HepG2 (cell line): ENCODE data around the gene HOXA6. TPM values are rescaled to one million over a fixed set of nuclear protein-coding genes. Genes with fewer than 3 reads are reported as not detected.

Experiments used
- ATAC-seq: fragments of 200-7000 bp; cut with Tn5 transposase; 3 replicates; pipeline ENCODE4 v1.9.1; 2020; ENCODE audit warnings: mild to moderate bottlenecking, moderate library complexity
- BruUV-seq: library from RNA; stranded (reverse); fragments of 400-500 nt; replicated peaks from 2 replicates; lab custom pipeline; 2021; lab: Mats Ljungman, UMichigan
- CTCF ChIA-PET: fragments of 300-600 bp; formaldehyde crosslinking; extraction: SDS; loops from one replicate; lab custom pipeline; 2021; ENCODE audit warnings: low total read pairs, inconsistent platforms, low intra/inter-chr PET ratio; lab: Yijun Ruan, JAX
- POLR2A ChIA-PET: fragments of 350-600 bp; sonication (Branson Sonifier 250); formaldehyde crosslinking; loops from one replicate; lab custom pipeline; 2020; ENCODE audit warnings: antibody characterized with exemption, inconsistent platforms; lab: Yijun Ruan, JAX
- DNase-seq: peaks from one replicate; pipeline ENCODE4 v3.0.0-alpha.2; 2015; ENCODE audit warnings: low spot score
- FAIRE-seq: peaks from 3 replicates; lab custom pipeline; 2011; peaks lifted over from hg19 to GRCh38; lab: Jason Lieb, UNC
- H2AFZ ChIP-seq: one replicate; pipeline ENCODE4 v1.6.1; 2011; ENCODE audit warnings: low read length, inconsistent platforms
- H3K27ac ChIP-seq: fragments of 300-600 bp; 3 replicates; pipeline ENCODE4 v1.8.0; 2011; ENCODE audit warnings: mixed run types, mild to moderate bottlenecking, mixed read lengths, low read length, inconsistent platforms; ENCODE audit not compliant: insufficient read depth; ENCODE audit errors: extremely low read length
- H3K27me3 ChIP-seq, 2 experiments: fragments of 200-600 bp in 1 of 2; 2 replicates in 1 of 2; 3 replicates in 1 of 2; pipeline versions ENCODE4 v1.6.0 to v1.8.0; 2011; ENCODE audit warnings: low read length in 2 of 2, mild to moderate bottlenecking in 2 of 2, moderate library complexity in 2 of 2, inconsistent platforms in 1 of 2; ENCODE audit not compliant: insufficient read depth in 2 of 2, control insufficient read depth in 1 of 2
- H3K36me3 ChIP-seq, 2 experiments: fragments of 200-600 bp in 1 of 2; replicated peaks in 1 of 2; 2 replicates in 1 of 2; 3 replicates in 1 of 2; pipeline versions ENCODE4 v1.5.1 to v1.8.0; 2011; ENCODE audit warnings: low read length in 2 of 2, inconsistent platforms in 1 of 2; ENCODE audit not compliant: insufficient read depth in 2 of 2, control insufficient read depth in 1 of 2
- H3K4me1 ChIP-seq: 2 replicates; pipeline ENCODE4 v1.5.1; 2012; ENCODE audit warnings: low read length, inconsistent platforms; ENCODE audit not compliant: insufficient read depth
- H3K4me2 ChIP-seq: 2 replicates; pipeline ENCODE4 v1.6.0; 2011; ENCODE audit warnings: low read depth, low read length, inconsistent platforms
- H3K4me3 ChIP-seq, 3 experiments: fragments of 200-600 bp in 1 of 3; sonication (generic), shearing (Covaris generic) in 1 of 3; replicated peaks in 1 of 3; 2 replicates each; pipeline ENCODE4 v1.5.1; 2011 to 2016; ENCODE audit warnings: low read length in 3 of 3, inconsistent platforms in 2 of 3, low read depth in 2 of 3, mild to moderate bottlenecking in 2 of 3, control low read depth in 1 of 3, mixed read lengths in 1 of 3; ENCODE audit not compliant: insufficient read depth in 1 of 3
- H3K79me2 ChIP-seq: one replicate; pipeline ENCODE4 v1.6.1; 2011; ENCODE audit warnings: low read length, inconsistent platforms; ENCODE audit not compliant: insufficient read depth
- H3K9ac ChIP-seq: 2 replicates; pipeline ENCODE4 v1.6.0; 2011; ENCODE audit warnings: mild to moderate bottlenecking, low read depth, low read length, inconsistent platforms; ENCODE audit not compliant: insufficient read depth
- H3K9me3 ChIP-seq: 2 replicates; pipeline ENCODE4 v1.5.1; 2012; ENCODE audit warnings: mild to moderate bottlenecking, low read length
- H4K20me1 ChIP-seq: 2 replicates; pipeline ENCODE4 v1.6.0; 2011; ENCODE audit warnings: inconsistent platforms, mild to moderate bottlenecking, low read length, moderate library complexity; ENCODE audit not compliant: insufficient read depth
- SP2 ChIP-seq: sonication (generic); formaldehyde crosslinking; IDR thresholded peaks from 2 replicates; pipeline ENCODE4 v1.5.1; 2020; ENCODE audit warnings: mild to moderate bottlenecking, missing genetic modification reagents
- STAG1 ChIP-seq: sonication (generic); formaldehyde crosslinking; IDR thresholded peaks from 2 replicates; pipeline ENCODE4 v1.4.0; 2020; ENCODE audit warnings: missing genetic modification reagents
- THYN1 ChIP-seq: sonication (generic); formaldehyde crosslinking; IDR thresholded peaks from 2 replicates; pipeline ENCODE4 v1.8.1; 2023; ENCODE audit warnings: low read depth, mild to moderate bottlenecking, moderate library complexity, missing genetic modification reagents, borderline replicate concordance
- ZHX1 ChIP-seq: sonication (generic); formaldehyde crosslinking; IDR thresholded peaks from 2 replicates; pipeline ENCODE4 v1.8.1; 2022; ENCODE audit warnings: low read depth, mild to moderate bottlenecking, missing genetic modification reagents
- ZNF766 ChIP-seq: sonication (generic); formaldehyde crosslinking; IDR thresholded peaks from 2 replicates; pipeline ENCODE4 v1.5.0; 2020; ENCODE audit warnings: missing genetic modification reagents, borderline replicate concordance
- WGBS: methylation state at CpG from one replicate; pipeline ENCODE4 v1.1.6; 2017; ENCODE audit warnings: low lambda C conversion rate; 5-methylcytosine and 5-hydroxymethylcytosine counted together
- in situ Hi-C: cut with HindIII; loops from 2 replicates; pipeline ENCODE4 v1.10.0; 2017; ENCODE audit warnings: low pct_unique_long_range_greater_than_20kb; ENCODE audit not compliant: extremely low pct_ligation_motif_present
- intact Hi-C: fragments of 100-400 bp; cut with micrococcal nuclease; formaldehyde crosslinking; loops from one replicate; pipeline ENCODE4 v1.10.0; 2022; ENCODE audit not compliant: unreplicated experiment
- polyA plus RNA-seq, 8 experiments: library from polyadenylated mRNA; depleted of rRNA in 3 of 8; stranded (reverse) in 7 of 8; unstranded in 1 of 8; fragments of >200 nt; fragmentation: Illumina TruSeq in 4 of 8; extraction: Trizol in 4 of 8; gene quantifications; 2 replicates each; pipeline versions ENCODE4 v1.2.1 to v1.2.3, GENCODE V29; 2011 to 2016; ENCODE audit warnings: low read depth in 4 of 8, missing spikeins in 1 of 8, mixed read lengths in 1 of 8; ENCODE audit not compliant: insufficient read depth in 1 of 8
- total RNA-seq, 5 experiments: library from RNA; depleted of rRNA; stranded (reverse); fragments of >200 nt; fragmentation: Illumina TruSeq; extraction: Trizol; gene quantifications; 2 replicates each; pipeline ENCODE4 v1.2.3, GENCODE V29; 2016; ENCODE audit warnings: low read depth in 1 of 5

The HOXA6 gene
- total and polyA plus RNA-seq, 2 of the 13 experiments (the other 11 are each of a cell fraction or from before 2014, with no cell fraction given): 1.3 to 1.5 TPM

GRCh38 chr7:27176962-27177794 lies 29.6 kb upstream of the HOXA6 start (continued):
- no peak for TF ChIP-seq STAG1 (CRISPR knock-in tag)
- TF ChIP-seq SP2 (CRISPR knock-in tag): no peak
- TF ChIP-seq ZHX1 (CRISPR knock-in tag): no peak

GRCh38 chr7:27176524-27176845 lies 28.9 kb upstream of the HOXA6 start:
- no TSS peak for BruUV-seq
- intact Hi-C loops (no loop called here), in situ Hi-C loops (no loop called here)
- Histone ChIP-seq H3K9ac (no peak overlapping the region), H3K4me3 (no peak overlapping the region), H3K27me3 (peaks cover 4 to 78% of the 10 kb centered on the region in 2 experiments), H3K9me3 (no peaks in the 10 kb centered on the region), H3K4me2 (no peak overlapping the region), H3K4me1 (peaks cover 24% of the 10 kb centered on the region), H3K36me3 (no peaks in the 10 kb centered on the region), H3K27ac (no peak overlapping the region)
- no peak for FAIRE-seq
- TF ChIP-seq THYN1 (CRISPR knock-in tag) (no peak), ZNF766 (CRISPR knock-in tag) (no peak)
- TF ChIP-seq, all 625 proteins: peak for 0
- POLR2A ChIA-PET: no interaction called here
- no peak for ATAC-seq
- H2AFZ ChIP-seq: no peak overlapping the region
- DNase-seq: no peak
- CTCF ChIA-PET: no interaction called here
- no peaks in the 10 kb centered on the region for H4K20me1 ChIP-seq
- whole genome bisulfite sequencing: 35% methylated on average over 3 of the region's 3 CpGs
- H3K79me2 ChIP-seq: no peaks in the 10 kb centered on the region
